Keratinocyte (primary cell): Measurements from ENCODE around the gene KIF3C.

Experiments
- CTCF ChIP-seq, 3 experiments: IDR thresholded peaks in 1 of 3; conservative IDR thresholded peaks in 1 of 3; optimal IDR thresholded peaks in 1 of 3; 2 replicates in 2 of 3; 3 replicates in 1 of 3; pipeline versions ENCODE3 to v1.5.1; 2011; ENCODE audit warnings: low read length in 3 of 3, mild to moderate bottlenecking in 3 of 3, moderate library complexity in 2 of 3, control low read depth in 1 of 3, inconsistent platforms in 1 of 3; ENCODE audit not compliant: insufficient read depth in 2 of 3; ENCODE audit errors: extremely low read depth in 1 of 3
- EZH2 ChIP-seq: IDR thresholded peaks from one replicate; pipeline ENCODE4 v1.6.1; 2012; ENCODE audit warnings: inconsistent platforms, mild to moderate bottlenecking, low read length, moderate library complexity

DNA sequence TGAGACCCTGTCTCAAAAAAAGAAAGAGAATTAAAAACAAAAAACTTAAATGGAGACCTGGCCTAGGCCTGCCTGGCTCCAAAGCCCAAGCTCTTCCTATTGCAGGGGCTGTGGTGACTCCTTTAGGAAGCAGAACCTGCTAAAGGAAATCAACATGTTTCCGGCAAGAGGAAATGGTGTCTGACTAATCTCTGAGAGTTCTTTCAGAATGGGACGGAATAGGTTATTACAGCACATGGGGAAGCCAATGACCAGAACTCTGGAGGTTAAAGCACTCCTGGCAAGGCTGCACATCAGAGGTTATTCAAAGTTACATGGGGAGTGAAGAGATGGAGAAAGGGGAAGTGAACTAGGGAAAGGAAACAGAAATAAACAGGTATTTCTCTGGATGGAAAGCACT is 21.4 kb downstream of the KIF3C start:
- TF ChIP-seq CTCF (optimal IDR thresholded peaks at IDR 0.05 in 1 of 3, IDR thresholded peaks at IDR 0.05 in 1 of 3, conservative IDR thresholded peaks at IDR 0.05 in 1 of 3; ENCODE audit: extremely low read depth in 1 of 3, insufficient read depth in 2 of 3, low read length in 3 of 3): no peak
- no peak for TF ChIP-seq EZH2
